GM19455 (cell line): ENCODE measurements around the gene TSTD1.
"Not testable (repeated sequence)": the region's sequence is repeated elsewhere in the genome, so short reads cannot be mapped to it uniquely, and the experiment has no call there.

Experiments used
- ATAC-seq: cut with Tn5 transposase; IDR thresholded peaks from one replicate; pipeline ENCODE4 v1.9.1; 2021; ENCODE audit not compliant: unreplicated experiment

Gene TSTD1

GRCh38 chr1:161039154-161039545 lies 386 bp upstream of the TSTD1 start:
- ATAC-seq, result no peak

GRCh38 chr1:161037661-161038522 lies 872 bp downstream of the TSTD1 start:
- no peak for ATAC-seq

GRCh38 chr1:161033751-161034150 lies 5.0 kb downstream of the TSTD1 start:
- ATAC-seq, result no peak

- ATAC-seq, result no peak
Observed at GRCh38 chr1:161032409-161032808, 6.4 kb downstream of the TSTD1 start.

- ATAC-seq, result no peak
Observed at GRCh38 chr1:161031874-161032273, 6.9 kb downstream of the TSTD1 start.

- not testable (repeated sequence) for ATAC-seq
Observed at GRCh38 chr1:161029466-161029865, 9.3 kb downstream of the TSTD1 start.

GRCh38 chr1:161026954-161027353 lies 11.8 kb downstream of the TSTD1 start:
- ATAC-seq, result not testable (repeated sequence)

- ATAC-seq, result not testable (repeated sequence)
Observed at GRCh38 chr1:161022432-161022831, 16.3 kb downstream of the TSTD1 start.

- no peak for ATAC-seq
Observed at GRCh38 chr1:161021970-161022353, 16.8 kb downstream of the TSTD1 start.

GRCh38 chr1:161021165-161021969 lies 17.4 kb downstream of the TSTD1 start:
- peak; percentile 90 for ATAC-seq

- ATAC-seq, result peak; percentile 30
Observed at GRCh38 chr1:161020509-161021164, 18.1 kb downstream of the TSTD1 start, which contains the start of gene F11R. Gene F11R (minus strand): TSS chr1:161021152. CDS start chr1:161021073, 79 bp downstream.

- ATAC-seq, result no peak
Observed at GRCh38 chr1:161019751-161020495, 18.8 kb downstream of the TSTD1 start.

GRCh38 chr1:161019111-161019660 lies 19.6 kb downstream of the TSTD1 start:
- ATAC-seq, result not testable (repeated sequence)

- no peak for ATAC-seq
Observed at GRCh38 chr1:161018631-161018930, 20.2 kb downstream of the TSTD1 start.

- no peak for ATAC-seq
Observed at GRCh38 chr1:161017756-161018630, 20.8 kb downstream of the TSTD1 start.

- not testable (repeated sequence) for ATAC-seq
Observed at GRCh38 chr1:161017181-161017580, 21.6 kb downstream of the TSTD1 start.

GRCh38 chr1:161016683-161017082 lies 22.1 kb downstream of the TSTD1 start:
- ATAC-seq, result not testable (repeated sequence)

GRCh38 chr1:161013488-161014230 lies 25.1 kb downstream of the TSTD1 start:
- ATAC-seq, result peak; percentile 79

- no peak for ATAC-seq
Observed at GRCh38 chr1:161013131-161013487, 25.7 kb downstream of the TSTD1 start.
